Urinary bladder (tissue), 4 donors: Measurements from ENCODE around the gene CFAP299. TPM values are rescaled to one million over a fixed set of nuclear protein-coding genes. Genes with fewer than 3 reads are reported as not detected.
"Not testable (repeated sequence)": the region's sequence is repeated elsewhere in the genome, so short reads cannot be mapped to it uniquely, and the experiment has no call there.

Experiments
- DNase-seq: peaks from one replicate; pipeline ENCODE4 v3.0.0-alpha.2; 2015; ENCODE audit errors: extremely low spot score
- H3K27ac ChIP-seq: one replicate; pipeline ENCODE4 v1.5.1; 2013; ENCODE audit warnings: low read depth, mild to moderate bottlenecking, moderate library complexity
- H3K36me3 ChIP-seq: one replicate; pipeline ENCODE4 v1.6.1; 2013; ENCODE audit warnings: mild to moderate bottlenecking, moderate library complexity; ENCODE audit not compliant: insufficient read depth
- H3K4me1 ChIP-seq: one replicate; pipeline ENCODE4 v1.6.1; 2013; ENCODE audit warnings: mild to moderate bottlenecking, moderate library complexity; ENCODE audit not compliant: insufficient read depth
- H3K4me3 ChIP-seq: one replicate; pipeline ENCODE4 v1.5.1; 2013; ENCODE audit warnings: low read depth, low read length
- WGBS: extraction: QIAGEN DNeasy Blood & Tissue Kit; methylation state at CpG from one replicate; pipeline ENCODE4 v1.1.7; 2013; 5-methylcytosine and 5-hydroxymethylcytosine counted together
- polyA plus RNA-seq: library from polyadenylated mRNA; stranded (reverse); fragments of 200-250 nt; gene quantifications from one replicate; pipeline ENCODE4 v1.2.3, GENCODE V29; 2013
- total RNA-seq: library from RNA; depleted of rRNA; stranded (reverse); fragments of >200 nt; gene quantifications from one replicate; pipeline ENCODE4 v1.2.3, GENCODE V29; 2014
- donor health status: healthy with polysubstance abuse.
- donor health status: healthy.

The CFAP299 gene
- total and polyA plus RNA-seq, 2 donors, result not detected

- WGBS, result 80% methylated on average over 2 of the region's 2 CpGs
These were observed 404.8 kb downstream of the CFAP299 start for GRCh38 chr4:80740375-80740774.

DNA sequence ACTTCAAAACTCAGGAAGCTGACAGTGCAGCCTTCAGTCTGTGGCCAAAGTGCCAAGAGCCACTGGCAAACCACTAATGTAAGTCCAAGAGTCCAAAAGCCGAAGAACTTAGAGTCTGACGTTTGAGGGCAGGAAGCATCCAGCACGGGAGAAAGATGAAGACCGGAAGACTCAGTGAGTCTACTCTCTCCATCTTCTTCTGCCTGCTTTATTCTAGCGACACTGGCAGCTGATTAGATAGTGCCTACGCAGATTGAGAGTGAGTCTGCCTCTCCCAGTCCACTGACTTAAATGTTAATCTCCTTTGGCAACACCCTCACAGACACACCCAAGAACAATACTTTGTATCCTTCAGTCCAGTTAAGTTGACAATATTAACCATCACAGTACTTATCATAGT lies 414.0 kb downstream of the CFAP299 start:
- not testable (repeated sequence) for H3K36me3 ChIP-seq, H3K27ac ChIP-seq, DNase-seq, H3K4me1 ChIP-seq, H3K4me3 ChIP-seq
- WGBS, result 79% methylated on average over 6 of the region's 6 CpGs

More at GRCh38 chr4:80740375-80740774, 404.8 kb downstream of the CFAP299 start:
- H3K4me3 ChIP-seq, result no peak overlapping the region
- no peaks in the 10 kb centered on the region for H3K36me3 ChIP-seq
- H3K4me1 ChIP-seq, result no peaks in the 10 kb centered on the region
- no peak overlapping the region for H3K27ac ChIP-seq
- DNase-seq, result no peak

DNA sequence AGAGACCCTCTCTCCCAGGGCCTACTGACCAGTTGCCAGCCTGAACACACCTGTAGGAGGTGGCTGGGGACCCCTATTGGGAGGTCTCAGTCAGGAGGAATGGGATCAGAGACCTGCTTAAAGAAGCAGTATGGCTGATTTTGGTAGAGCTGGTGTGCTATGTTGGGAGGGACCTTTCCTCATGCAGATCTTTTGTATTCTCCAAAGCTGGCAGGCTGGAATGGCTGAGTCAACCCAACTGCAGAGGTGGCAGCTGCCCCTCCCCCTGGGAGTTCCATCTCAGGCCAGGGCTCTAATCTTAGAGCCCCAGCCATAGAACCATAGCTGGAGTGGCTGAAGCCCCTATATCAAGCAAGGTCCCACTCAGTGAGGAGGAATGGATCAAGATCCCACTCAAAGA lies 415.7 kb downstream of the CFAP299 start:
- H3K27ac ChIP-seq, result no peak overlapping the region
- no peaks in the 10 kb centered on the region for H3K4me1 ChIP-seq
- no peak overlapping the region for H3K4me3 ChIP-seq
- DNase-seq, result no peak
- H3K36me3 ChIP-seq, result no peaks in the 10 kb centered on the region

DNA sequence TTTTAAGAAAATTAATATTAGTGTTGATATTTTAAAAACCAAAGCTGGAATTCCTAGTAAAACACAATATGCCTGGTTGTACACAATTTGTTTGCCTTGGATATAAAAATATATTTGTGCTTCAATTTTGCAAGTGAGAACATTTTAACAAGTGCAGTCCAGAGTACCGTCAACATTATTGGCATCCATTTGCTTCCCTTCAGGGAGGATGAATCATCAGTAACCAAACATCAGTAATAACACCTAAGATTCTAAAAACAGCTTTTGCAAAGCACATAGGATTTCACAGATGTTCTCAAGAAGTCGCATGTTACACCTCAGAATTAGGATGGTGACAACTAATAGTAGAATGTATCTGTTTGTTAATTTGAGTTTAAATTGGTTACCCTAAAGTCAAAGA lies 432.4 kb downstream of the CFAP299 start:
- WGBS, result 71% methylated on average over 2 of the region's 2 CpGs
- DNase-seq, result no peak

GRCh38 chr4:80776168-80776567 lies 440.6 kb downstream of the CFAP299 start:
- H3K4me1 ChIP-seq, result no peaks in the 10 kb centered on the region
- no peak for DNase-seq
- H3K27ac ChIP-seq, result no peak overlapping the region
- WGBS, result 83% methylated on average over 5 of the region's 5 CpGs
- no peaks in the 10 kb centered on the region for H3K36me3 ChIP-seq
- H3K4me3 ChIP-seq, result no peak overlapping the region

More for the DNA sequence above, 432.4 kb downstream of the CFAP299 start:
- no peak overlapping the region for H3K27ac ChIP-seq
- H3K36me3 ChIP-seq, result no peaks in the 10 kb centered on the region
- H3K4me3 ChIP-seq, result no peak overlapping the region
- no peaks in the 10 kb centered on the region for H3K4me1 ChIP-seq

DNA sequence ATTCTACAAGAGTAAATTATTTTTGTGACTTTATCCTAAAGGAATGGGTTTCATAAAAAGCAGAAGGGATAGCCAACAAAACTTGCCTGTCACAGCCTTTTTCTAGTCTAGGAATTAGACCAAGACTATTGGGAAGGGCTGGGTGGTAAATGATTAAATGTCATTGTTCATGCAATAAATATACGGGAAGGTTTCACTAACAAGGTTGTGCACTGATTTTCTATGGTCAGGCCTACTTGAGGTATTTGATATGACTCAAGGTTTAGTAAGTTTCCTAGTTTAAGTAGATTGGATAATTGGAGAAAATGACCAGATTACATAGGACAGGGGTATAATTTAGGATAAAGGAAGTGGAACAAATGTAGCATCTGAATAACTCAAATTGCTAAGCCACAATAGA lies 445.9 kb downstream of the CFAP299 start:
- 85% methylated on average over 1 of the region's 1 CpG for WGBS
- H3K36me3 ChIP-seq, result no peaks in the 10 kb centered on the region
- no peaks in the 10 kb centered on the region for H3K4me1 ChIP-seq
- DNase-seq, result no peak
- no peak overlapping the region for H3K27ac ChIP-seq
- no peak overlapping the region for H3K4me3 ChIP-seq

GRCh38 chr4:80787306-80787705 lies 451.8 kb downstream of the CFAP299 start:
- Histone ChIP-seq H3K4me1 (no peaks in the 10 kb centered on the region), H3K36me3 (no peaks in the 10 kb centered on the region), H3K4me3 (no peak overlapping the region), H3K27ac (no peak overlapping the region)
- WGBS, result 79% methylated on average over 1 of the region's 1 CpG
- DNase-seq, result no peak

- Histone ChIP-seq H3K27ac (no peak overlapping the region), H3K4me3 (no peak overlapping the region), H3K36me3 (no peaks in the 10 kb centered on the region), H3K4me1 (no peaks in the 10 kb centered on the region)
- WGBS, result 58% methylated on average over 1 of the region's 1 CpG
- peak; percentile 10 for DNase-seq
These were observed 453.3 kb downstream of the CFAP299 start for GRCh38 chr4:80788798-80789197.

GRCh38 chr4:80790152-80790551 lies 454.6 kb downstream of the CFAP299 start:
- 95% methylated on average over 3 of the region's 3 CpGs for WGBS
- Histone ChIP-seq H3K4me1 (no peaks in the 10 kb centered on the region), H3K36me3 (no peaks in the 10 kb centered on the region), H3K27ac (no peak overlapping the region), H3K4me3 (no peak overlapping the region)
- no peak for DNase-seq

- 82% methylated on average over 1 of the region's 1 CpG for WGBS
- H3K27ac ChIP-seq, H3K4me3 ChIP-seq, H3K36me3 ChIP-seq, H3K4me1 ChIP-seq, DNase-seq: not testable (repeated sequence)
These were observed 458.1 kb downstream of the CFAP299 start for GRCh38 chr4:80793660-80794059.

DNA sequence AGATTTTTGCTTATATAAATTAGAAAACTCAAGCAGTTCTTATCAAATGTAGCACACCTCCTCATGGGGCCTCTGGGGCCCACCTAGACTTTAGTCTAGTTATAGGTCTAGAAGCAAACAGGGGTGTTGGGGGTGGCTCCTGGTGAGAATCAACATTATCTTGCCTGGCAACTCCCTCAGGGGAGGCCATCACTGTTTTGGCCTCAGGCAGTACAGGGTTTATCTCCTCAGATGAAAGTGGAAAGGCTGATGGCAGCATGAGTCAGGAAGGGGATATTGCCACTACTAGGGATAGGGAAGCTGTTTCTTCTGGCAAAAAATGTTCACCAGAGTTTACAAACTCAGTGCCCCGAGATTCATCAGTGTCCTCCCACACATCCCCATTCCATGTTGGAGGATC lies 462.6 kb downstream of the CFAP299 start:
- Histone ChIP-seq H3K27ac (no peak overlapping the region), H3K4me1 (no peaks in the 10 kb centered on the region), H3K4me3 (no peak overlapping the region), H3K36me3 (no peaks in the 10 kb centered on the region)
- 90% methylated on average over 1 of the region's 1 CpG for WGBS
- no peak for DNase-seq

- H3K4me3 ChIP-seq, DNase-seq, H3K27ac ChIP-seq, H3K36me3 ChIP-seq, H3K4me1 ChIP-seq: not testable (repeated sequence)
- 88% methylated on average over 1 of the region's 1 CpG for WGBS
These were observed 465.2 kb downstream of the CFAP299 start for GRCh38 chr4:80800719-80801118.

- WGBS, result 57% methylated on average over 1 of the region's 1 CpG
These were observed 467.8 kb downstream of the CFAP299 start for GRCh38 chr4:80803337-80803736.

GRCh38 chr4:80806472-80806871 lies 470.9 kb downstream of the CFAP299 start:
- H3K4me1 ChIP-seq, result no peaks in the 10 kb centered on the region
- H3K4me3 ChIP-seq, result no peak overlapping the region
- no peak overlapping the region for H3K27ac ChIP-seq
- H3K36me3 ChIP-seq, result no peaks in the 10 kb centered on the region
- 90% methylated on average over 1 of the region's 1 CpG for WGBS
- no peak for DNase-seq

More at GRCh38 chr4:80803337-80803736, 467.8 kb downstream of the CFAP299 start:
- Histone ChIP-seq H3K4me3 (no peak overlapping the region), H3K27ac (no peak overlapping the region), H3K4me1 (no peaks in the 10 kb centered on the region), H3K36me3 (no peaks in the 10 kb centered on the region)
- no peak for DNase-seq

DNA sequence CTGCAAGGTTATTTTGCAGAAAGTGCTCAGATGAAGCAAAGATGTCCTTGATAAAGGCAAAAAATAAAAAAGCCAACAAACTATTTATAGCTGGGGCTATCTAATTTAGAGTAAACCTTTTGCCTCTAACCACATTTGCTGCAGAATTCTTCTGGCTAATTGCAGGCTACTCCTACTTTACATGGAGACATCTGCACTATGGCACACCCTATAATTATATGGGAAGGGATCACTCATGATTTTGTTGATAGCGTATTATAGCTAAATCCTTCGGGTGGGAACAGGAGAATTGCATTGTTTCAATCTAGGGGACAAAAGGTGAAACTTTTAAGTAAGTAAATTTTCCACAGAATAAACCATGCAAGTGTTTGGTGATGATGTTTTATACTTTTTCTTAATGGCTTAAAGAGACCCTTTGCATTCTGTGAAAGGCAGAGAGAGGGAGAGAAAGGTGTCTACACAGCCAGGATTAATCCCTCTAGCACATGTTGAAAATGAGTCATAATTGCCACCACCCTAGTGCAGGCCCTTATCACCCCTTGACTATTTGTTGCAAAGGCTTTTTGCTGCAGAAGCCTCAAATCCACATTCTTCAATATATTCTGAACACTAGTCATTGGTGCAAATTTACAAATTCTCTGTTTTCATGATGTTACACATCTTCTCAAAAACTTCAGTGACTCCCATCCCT lies 473.7 kb downstream of the CFAP299 start:
- Histone ChIP-seq H3K27ac (no peak overlapping the region), H3K4me3 (no peak overlapping the region), H3K4me1 (no peaks in the 10 kb centered on the region), H3K36me3 (no peaks in the 10 kb centered on the region)
- DNase-seq, result no peak
- 82% methylated on average over 2 of the region's 2 CpGs for WGBS
